Measurements from ENCODE around the gene LIMA1.
"Not testable (repeated sequence)": the region's sequence is repeated elsewhere in the genome, so short reads cannot be mapped to it uniquely, and the experiment has no call there.

The LIMA1 gene

GRCh38 chr12:50283229-50283923 is at the start of gene LIMA1:
Gene LIMA1, minus strand, starts transcription at chr12:50283520. Its CDS starts 34,769 bp downstream, at chr12:50248751.
- peak; percentile 86 for TF ChIP-seq ZFX (IDR thresholded peaks at IDR 0.05)
- TF ChIP-seq CTCF (conservative IDR thresholded peaks at IDR 0.05) = no peak; the same call in 1 of the 2 replicates
- peak within 1 kb of the TSS; percentile 90 for H3K27ac ChIP-seq

- no peak for TF ChIP-seq CTCF (conservative IDR thresholded peaks at IDR 0.05)
- TF ChIP-seq ZFX (IDR thresholded peaks at IDR 0.05) = no peak
- no peak overlapping the region for H3K27ac ChIP-seq
Observed at GRCh38 chr12:50331745-50332144, 48.4 kb upstream of the LIMA1 start.

GRCh38 chr12:50328664-50329063 is 45.3 kb upstream of the LIMA1 start:
- not testable (repeated sequence) for H3K27ac ChIP-seq

- peak overlapping the region; percentile 84 for H3K27ac ChIP-seq
- TF ChIP-seq CTCF (conservative IDR thresholded peaks at IDR 0.05) (no peak; the same call in 1 of the 2 replicates), ZFX (IDR thresholded peaks at IDR 0.05) (no peak)
Observed at GRCh38 chr12:50326590-50327284, 43.4 kb upstream of the LIMA1 start.

- no peak for TF ChIP-seq ZFX (IDR thresholded peaks at IDR 0.05)
- TF ChIP-seq CTCF (conservative IDR thresholded peaks at IDR 0.05) = no peak
- H3K27ac ChIP-seq = peak overlapping the region; percentile 84
Observed at GRCh38 chr12:50325890-50326391, 42.6 kb upstream of the LIMA1 start.

GRCh38 chr12:50324770-50325169 is 41.5 kb upstream of the LIMA1 start:
- peak overlapping the region; percentile 50; the same call in 1 of the 2 replicates for H3K27ac ChIP-seq

GRCh38 chr12:50324077-50324476 is 40.8 kb upstream of the LIMA1 start:
- peak overlapping the region; percentile 50 for H3K27ac ChIP-seq

GRCh38 chr12:50322206-50322605 is 38.9 kb upstream of the LIMA1 start:
- TF ChIP-seq ZFX (IDR thresholded peaks at IDR 0.05) = no peak
- no peak for TF ChIP-seq CTCF (conservative IDR thresholded peaks at IDR 0.05)
- H3K27ac ChIP-seq = no peak overlapping the region

GRCh38 chr12:50317203-50317602 is 33.9 kb upstream of the LIMA1 start:
- TF ChIP-seq ZFX (IDR thresholded peaks at IDR 0.05) (no peak), CTCF (conservative IDR thresholded peaks at IDR 0.05) (no peak)
- H3K27ac ChIP-seq = no peak overlapping the region
